ENCODE data around the gene LIMCH1. TPM values are rescaled to one million over a fixed set of nuclear protein-coding genes. Genes with fewer than 3 reads are reported as not detected.

Gene LIMCH1
- total and polyA plus RNA-seq, 2 of the 8 experiments (the other 6 are each of a cell fraction or from before 2014, with no cell fraction given), result 2.7 to 3.0 TPM

DNA sequence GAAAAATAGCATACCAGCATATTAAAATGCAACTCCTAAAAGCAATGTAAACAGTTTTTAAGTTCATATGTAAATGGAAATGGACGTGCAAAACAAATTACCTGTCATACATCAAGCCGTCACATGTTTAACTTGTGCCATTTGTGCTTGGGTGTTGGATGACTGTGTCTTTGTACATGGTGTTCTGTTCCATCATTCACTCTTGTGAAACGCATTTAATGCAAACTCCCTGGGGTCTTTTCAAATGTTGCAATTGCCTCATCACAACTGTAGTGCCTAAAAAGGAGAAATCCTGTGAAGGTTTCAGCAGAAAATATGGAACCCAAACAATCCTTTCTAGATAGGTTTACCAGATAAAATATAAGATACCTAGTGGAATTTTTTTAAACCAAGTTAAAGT lies 158.2 kb downstream of the LIMCH1 start:
- no peak overlapping the region for H2BK20ac ChIP-seq (ENCODE audit: low read length)
- H4K5ac ChIP-seq (ENCODE audit: insufficient read length, low read depth, low read length), result no peak overlapping the region
- H3K27me3 ChIP-seq (replicated peaks in 1 of 4; ENCODE audit: control insufficient read depth in 3 of 4, extremely low read depth in 1 of 4, insufficient read depth in 3 of 4, low read length in 3 of 4), result no peaks in the 10 kb centered on the region
- ChIA-PET CTCF (ENCODE audit: partially characterized antibody) (no interaction called here), POLR2A (ENCODE audit: partially characterized antibody) (no interaction called here)
- H3K9me3 ChIP-seq (ENCODE audit: insufficient read depth in 2 of 2, low read depth in 1 of 2, low read length in 1 of 2), result no peaks in the 10 kb centered on the region
- FAIRE-seq (no peak), DNase-seq (ENCODE audit: low read depth in 1 of 2, low spot score in 2 of 2) (no peak)
- no peak overlapping the region for H2BK12ac ChIP-seq (ENCODE audit: low read depth, low read length)
- H3K4me2 ChIP-seq (ENCODE audit: insufficient read depth in 1 of 2, low read depth in 2 of 2, low read length in 2 of 2), result no peak overlapping the region
- H2AK5ac ChIP-seq (ENCODE audit: low read depth, low read length), result no peak overlapping the region
- H2BK120ac ChIP-seq (replicated peaks; ENCODE audit: low read depth, low read length), result no peak overlapping the region
- no peak overlapping the region for H3K14ac ChIP-seq (ENCODE audit: insufficient read length)
- H3K79me1 ChIP-seq (ENCODE audit: low read depth, low read length), result no peaks in the 10 kb centered on the region
- H3K18ac ChIP-seq (ENCODE audit: extremely low read depth, low read length), result no peak overlapping the region
- H3K4me1 ChIP-seq (replicated peaks in 1 of 4; ENCODE audit: control insufficient read depth in 3 of 4, insufficient read depth in 4 of 4, low read length in 3 of 4), result no peaks in the 10 kb centered on the region
- H4K20me1 ChIP-seq (replicated peaks in 1 of 2; ENCODE audit: control insufficient read depth in 1 of 2, insufficient read depth in 2 of 2, low read length in 2 of 2), result no peaks in the 10 kb centered on the region
- no peaks in the 10 kb centered on the region for H3K23me2 ChIP-seq (ENCODE audit: low read depth, low read length)
- H3K36me3 ChIP-seq (ENCODE audit: control insufficient read depth in 2 of 4, insufficient read depth in 4 of 4, low read length in 3 of 4), result no peaks in the 10 kb centered on the region
- H3K9ac ChIP-seq (replicated peaks in 1 of 4; ENCODE audit: extremely low read depth in 1 of 4, low read depth in 3 of 4, low read length in 3 of 4), result no peak overlapping the region
- no peak overlapping the region for H3K56ac ChIP-seq (replicated peaks; ENCODE audit: insufficient read length, low read depth, low read length)
- H3K23ac ChIP-seq (ENCODE audit: insufficient read length), result no peak overlapping the region
- H3K4me3 ChIP-seq (ENCODE audit: extremely low read depth in 1 of 4, insufficient read depth in 2 of 4, low read depth in 3 of 4, low read length in 4 of 4), result no peak overlapping the region
- H2BK15ac ChIP-seq (ENCODE audit: low read length), result no peak overlapping the region
- H4K8ac ChIP-seq (ENCODE audit: extremely low read depth, insufficient read depth, low read length), result no peak overlapping the region
- H3K79me2 ChIP-seq (ENCODE audit: control insufficient read depth in 1 of 2, insufficient read depth in 2 of 2, low read length in 2 of 2), result no peaks in the 10 kb centered on the region
- H2BK5ac ChIP-seq (ENCODE audit: low read depth, low read length), result no peak overlapping the region
- H3K4ac ChIP-seq (replicated peaks; ENCODE audit: insufficient read length, low read depth, low read length), result no peak overlapping the region
- no peak overlapping the region for H4K91ac ChIP-seq (replicated peaks; ENCODE audit: insufficient read length, low read length)
- no peak overlapping the region for H3K27ac ChIP-seq (ENCODE audit: low read depth, low read length)
- 88% methylated on average over 3 of the region's 3 CpGs; no CpG with 5 or more reads in 1 of the 2 experiments for WGBS, 2 experiments (ENCODE audit: extremely low coverage in 1 of 2, insufficient coverage in 1 of 2, insufficient read length in 1 of 2, insufficient replicate concordance in 2 of 2, low coverage in 1 of 2, low lambda C conversion rate in 2 of 2, missing lambda C conversion rate in 1 of 2)
- H2AFZ ChIP-seq (ENCODE audit: low read length), result no peak overlapping the region
- TF ChIP-seq, protein P1, sequence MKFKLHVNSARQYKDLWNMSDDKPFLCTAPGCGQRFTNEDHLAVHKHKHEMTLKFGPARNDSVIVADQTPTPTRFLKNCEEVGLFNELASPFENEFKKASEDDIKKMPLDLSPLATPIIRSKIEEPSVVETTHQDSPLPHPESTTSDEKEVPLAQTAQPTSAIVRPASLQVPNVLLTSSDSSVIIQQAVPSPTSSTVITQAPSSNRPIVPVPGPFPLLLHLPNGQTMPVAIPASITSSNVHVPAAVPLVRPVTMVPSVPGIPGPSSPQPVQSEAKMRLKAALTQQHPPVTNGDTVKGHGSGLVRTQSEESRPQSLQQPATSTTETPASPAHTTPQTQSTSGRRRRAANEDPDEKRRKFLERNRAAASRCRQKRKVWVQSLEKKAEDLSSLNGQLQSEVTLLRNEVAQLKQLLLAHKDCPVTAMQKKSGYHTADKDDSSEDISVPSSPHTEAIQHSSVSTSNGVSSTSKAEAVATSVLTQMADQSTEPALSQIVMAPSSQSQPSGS (IDR thresholded peaks at IDR 0.05; ENCODE audit: low read length), result no peak
- TF ChIP-seq POLR2A (IDR thresholded peaks at IDR 0.05; ENCODE audit: control extremely low read depth in 1 of 2, low read depth in 2 of 2, low read length in 2 of 2) (no peak), CBX5 (IDR thresholded peaks at IDR 0.05; ENCODE audit: low read depth, low read length) (no peak), TCF12 (IDR thresholded peaks at IDR 0.05; ENCODE audit: low read depth, low read length) (no peak), ASH2L (IDR thresholded peaks at IDR 0.05; ENCODE audit: low read length) (no peak), TBP (IDR thresholded peaks at IDR 0.05; ENCODE audit: low read depth, low read length) (no peak), SP1 (IDR thresholded peaks at IDR 0.05; ENCODE audit: low read depth, low read length) (no peak), RBBP5 (IDR thresholded peaks at IDR 0.05; ENCODE audit: borderline replicate concordance, low read depth, low read length) (no peak), POLR2AphosphoS5 (IDR thresholded peaks at IDR 0.05; ENCODE audit: low read depth, low read length) (no peak), MAFK (IDR thresholded peaks at IDR 0.05; ENCODE audit: low read depth, low read length) (no peak), SAP30 (IDR thresholded peaks at IDR 0.05; ENCODE audit: insufficient read depth, insufficient replicate concordance, low read length) (no peak), NRF1 (IDR thresholded peaks at IDR 0.05; ENCODE audit: low read depth, low read length) (no peak), BCL11A (IDR thresholded peaks at IDR 0.05; ENCODE audit: low read depth in 2 of 2, low read length in 2 of 2) (no peak)
- TF ChIP-seq, protein P2, sequence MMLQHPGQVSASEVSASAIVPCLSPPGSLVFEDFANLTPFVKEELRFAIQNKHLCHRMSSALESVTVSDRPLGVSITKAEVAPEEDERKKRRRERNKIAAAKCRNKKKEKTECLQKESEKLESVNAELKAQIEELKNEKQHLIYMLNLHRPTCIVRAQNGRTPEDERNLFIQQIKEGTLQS (IDR thresholded peaks at IDR 0.05; ENCODE audit: insufficient read depth, low read depth, low read length), result no peak
